Tibial nerve (tissue), 4 donors: Measurements from ENCODE around the gene CACHD1. TPM values are rescaled to one million over a fixed set of nuclear protein-coding genes. Genes with fewer than 3 reads are reported as not detected.

ENCODE experiments used
- DNase-seq, 2 donors: peaks; one replicate each; pipeline ENCODE4 v3.0.0-alpha.2; 2019; ENCODE audit warnings: low spot score in 2 of 2
- H3K27ac ChIP-seq, 4 donors: fragments of 200-600 bp; sonication (generic) in 3 of 4; one replicate each; pipeline ENCODE4 v1.5.1; 2017 to 2019; ENCODE audit warnings: mild to moderate bottlenecking in 1 of 4
- H3K27me3 ChIP-seq, 2 donors: fragments of 200-600 bp; sonication (generic) in 1 of 2; one replicate each; pipeline versions ENCODE4 v1.5.1 to v1.6.0; 2017 to 2019
- H3K36me3 ChIP-seq, 3 donors: fragments of 200-600 bp; sonication (generic); one replicate each; pipeline ENCODE4 v1.5.1; 2018 to 2019
- H3K4me1 ChIP-seq, 4 donors: fragments of 200-600 bp; sonication (generic) in 3 of 4; one replicate each; pipeline ENCODE4 v1.5.1; 2017 to 2019
- H3K4me3 ChIP-seq, 4 donors: fragments of 200-600 bp; sonication (generic) in 3 of 4; one replicate each; pipeline ENCODE4 v1.5.1; 2017 to 2019; ENCODE audit warnings: mild to moderate bottlenecking in 1 of 4, moderate library complexity in 1 of 4
- H3K9me3 ChIP-seq, 4 donors: fragments of 200-600 bp; sonication (generic) in 3 of 4; one replicate each; pipeline ENCODE4 v1.5.1; 2017 to 2019
- CTCF ChIP-seq, 5 experiments: fragments of 200-600 bp in 3 of 5; fragments of 450-650 bp in 2 of 5; sonication (generic) in 3 of 5; IDR thresholded peaks; one replicate each; pipeline ENCODE4 v1.5.1; 2016 to 2019; ENCODE audit warnings: antibody characterized with exemption in 5 of 5, mild to moderate bottlenecking in 3 of 5, moderate library complexity in 2 of 5
- EP300 ChIP-seq, 2 donors: sonication (generic); formaldehyde crosslinking; IDR thresholded peaks; one replicate each; pipeline ENCODE4 v1.6.1; 2017; ENCODE audit warnings: antibody characterized with exemption in 2 of 2, mild to moderate bottlenecking in 1 of 2
- POLR2A ChIP-seq, 2 donors: fragments of 450-650 bp; IDR thresholded peaks; one replicate each; pipeline ENCODE4 v1.6.1; 2017; ENCODE audit warnings: antibody characterized with exemption in 2 of 2, mild to moderate bottlenecking in 2 of 2, moderate library complexity in 2 of 2
- WGBS, 2 donors: methylation state at CpG; one replicate each; pipeline ENCODE4 v1.1.5; 2018; 5-methylcytosine and 5-hydroxymethylcytosine counted together
- total RNA-seq, 4 donors: library from RNA; depleted of rRNA; stranded (reverse); fragments of >200 nt; gene quantifications; one replicate each; pipeline ENCODE4 v1.1.0, GENCODE V29; 2016

The CACHD1 gene
- total RNA-seq, 4 donors from 2014 or later = 7.4 to 15.9 (median 10.0) TPM

- Histone ChIP-seq H3K27me3 (peaks cover 0 to 13% of the 10 kb centered on the region in 2 donors), H3K27ac (no peak overlapping the region), H3K9me3 (no peaks in the 10 kb centered on the region), H3K36me3 (no peaks in the 10 kb centered on the region), H3K4me3 (no peak overlapping the region), H3K4me1 (peaks cover 0 to 5% (median 2%) of the 10 kb centered on the region in 4 donors)
- 45% methylated on average over 2 of the region's 2 CpGs for WGBS, 2 donors
- no peak for DNase-seq
- TF ChIP-seq POLR2A (IDR thresholded peaks at IDR 0.05) = no peak
- TF ChIP-seq CTCF (IDR thresholded peaks at IDR 0.05) = no peak
- TF ChIP-seq EP300 (IDR thresholded peaks at IDR 0.05) = no peak
These were observed 24.7 kb downstream of the CACHD1 start for GRCh38 chr1:64494659-64495058.

GRCh38 chr1:64495878-64496277, 25.9 kb downstream of the CACHD1 start:
- H3K9me3 ChIP-seq = no peaks in the 10 kb centered on the region
- WGBS, 2 donors = 79 to 86% methylated on average over 1 of the region's 1 CpG
- TF ChIP-seq POLR2A (IDR thresholded peaks at IDR 0.05) (no peak), CTCF (IDR thresholded peaks at IDR 0.05) (no peak)
- no peak overlapping the region for H3K27ac ChIP-seq
- no peak overlapping the region for H3K4me3 ChIP-seq
- no peak for DNase-seq
- H3K4me1 ChIP-seq = peaks cover 0 to 5% (median 0%) of the 10 kb centered on the region in 4 donors
- peaks cover 0 to 1% of the 10 kb centered on the region in 2 donors for H3K27me3 ChIP-seq
- no peaks in the 10 kb centered on the region for H3K36me3 ChIP-seq

DNA sequence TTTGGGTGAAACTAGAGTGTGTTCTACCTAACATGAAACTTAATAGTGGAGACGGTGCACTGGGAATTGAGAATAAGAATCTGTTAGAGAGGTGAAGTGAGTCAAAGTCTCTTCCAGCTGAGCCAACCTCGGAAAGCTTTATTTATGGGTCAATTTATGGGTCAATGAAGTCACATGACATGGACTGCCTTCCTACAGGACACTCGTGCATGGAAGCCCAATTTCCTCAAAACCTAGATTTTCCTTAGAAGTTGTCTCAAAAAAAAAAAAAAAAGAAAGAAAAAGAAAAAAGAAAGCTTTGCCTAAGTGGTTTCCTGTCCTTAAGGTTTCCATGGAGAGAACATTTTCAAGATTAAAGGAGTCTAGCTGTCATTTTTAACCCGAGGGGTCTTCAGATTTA, 26.7 kb downstream of the CACHD1 start:
- Histone ChIP-seq H3K27me3 (no peaks in the 10 kb centered on the region), H3K4me1 (peaks cover 0 to 5% (median 0%) of the 10 kb centered on the region in 4 donors), H3K36me3 (no peaks in the 10 kb centered on the region), H3K27ac (no peak overlapping the region), H3K4me3 (no peak overlapping the region), H3K9me3 (no peaks in the 10 kb centered on the region)
- TF ChIP-seq EP300 (IDR thresholded peaks at IDR 0.05) = no peak
- TF ChIP-seq CTCF (IDR thresholded peaks at IDR 0.05) = no peak
- no peak for TF ChIP-seq POLR2A (IDR thresholded peaks at IDR 0.05)
- WGBS, 2 donors = 74 to 75% methylated on average over 4 of the region's 4 CpGs
- no peak for DNase-seq

DNA sequence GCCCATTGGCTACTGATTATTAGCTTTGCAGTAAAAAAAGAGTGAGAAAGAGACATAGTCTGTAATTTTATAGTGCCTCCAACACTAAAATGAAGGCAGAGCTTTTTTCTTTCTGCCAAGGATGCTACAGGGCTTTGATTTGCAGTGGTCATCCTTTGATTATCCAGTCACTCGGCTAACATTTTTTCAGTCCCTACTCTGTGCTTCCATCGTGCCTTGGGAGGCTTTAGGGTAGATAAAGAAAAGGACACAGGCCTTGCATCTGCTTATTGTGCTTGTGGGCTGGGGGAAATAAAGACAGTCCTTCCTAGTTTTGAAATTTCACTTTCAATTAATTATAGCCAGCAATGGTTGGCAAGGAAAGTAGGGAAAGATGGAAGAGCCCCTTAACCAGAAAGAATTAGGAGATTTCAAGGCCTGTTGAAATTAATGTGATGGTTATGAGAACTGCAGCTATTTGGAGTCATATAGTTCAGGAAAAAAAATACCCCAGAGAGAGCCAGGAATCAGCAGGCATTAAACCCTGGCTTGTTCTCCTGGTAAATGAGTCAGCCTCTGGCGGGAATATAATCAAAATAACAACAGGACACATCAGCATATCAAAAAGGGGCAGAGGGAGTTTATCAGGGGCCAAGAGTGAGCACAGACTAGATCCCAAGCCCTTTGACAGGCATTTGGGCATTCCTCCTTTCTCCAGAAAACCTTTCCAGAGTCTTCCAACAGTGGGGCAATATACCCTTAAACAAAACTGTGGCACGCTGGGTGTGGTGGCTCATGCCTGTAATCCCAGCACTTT, 27.4 kb downstream of the CACHD1 start:
- H3K4me3 ChIP-seq = no peak overlapping the region
- no peak for DNase-seq
- H3K36me3 ChIP-seq = no peaks in the 10 kb centered on the region
- no peaks in the 10 kb centered on the region for H3K9me3 ChIP-seq
- 68 to 73% methylated on average over 4 of the region's 4 CpGs for WGBS, 2 donors
- peaks cover 0 to 5% (median 0%) of the 10 kb centered on the region in 4 donors for H3K4me1 ChIP-seq
- H3K27ac ChIP-seq = peak overlapping the region in 1 of 4 donors; percentile 25
- H3K27me3 ChIP-seq = no peaks in the 10 kb centered on the region
- no peak for TF ChIP-seq POLR2A (IDR thresholded peaks at IDR 0.05)
- no peak for TF ChIP-seq CTCF (IDR thresholded peaks at IDR 0.05)
- TF ChIP-seq EP300 (IDR thresholded peaks at IDR 0.05) = no peak

- no peaks in the 10 kb centered on the region for H3K9me3 ChIP-seq
- no peak for DNase-seq
- no peak overlapping the region for H3K4me3 ChIP-seq
- peaks cover 0 to 5% (median 0%) of the 10 kb centered on the region in 4 donors for H3K4me1 ChIP-seq
- H3K27me3 ChIP-seq = no peaks in the 10 kb centered on the region
- no peaks in the 10 kb centered on the region for H3K36me3 ChIP-seq
- WGBS, 2 donors = 86 to 88% methylated on average over 4 of the region's 4 CpGs
- TF ChIP-seq POLR2A (IDR thresholded peaks at IDR 0.05) = no peak
- no peak for TF ChIP-seq EP300 (IDR thresholded peaks at IDR 0.05)
- TF ChIP-seq CTCF (IDR thresholded peaks at IDR 0.05) = no peak
- H3K27ac ChIP-seq = no peak overlapping the region
These were observed 28.4 kb downstream of the CACHD1 start for GRCh38 chr1:64498325-64498724.
